ENCODE data around the gene RASSF7.

Gene RASSF7

GRCh38 chr11:529728-530411 lies 30.9 kb upstream of the RASSF7 start:
- no peak for TF ChIP-seq CTCF (IDR thresholded peaks at IDR 0.05; ENCODE audit: low read depth, low read length)
- DNase-seq (ENCODE audit: extremely low read depth, low read depth) = no peak

GRCh38 chr11:530960-531831 lies 29.6 kb upstream of the RASSF7 start:
- DNase-seq (ENCODE audit: extremely low read depth, low read depth) = no peak
- TF ChIP-seq CTCF (IDR thresholded peaks at IDR 0.05; ENCODE audit: low read depth, low read length) = no peak

GRCh38 chr11:531919-532526 lies 28.7 kb upstream of the RASSF7 start:
- no peak for DNase-seq (ENCODE audit: extremely low read depth, low read depth)
- no peak for TF ChIP-seq CTCF (IDR thresholded peaks at IDR 0.05; ENCODE audit: low read depth, low read length)

- no peak for DNase-seq (ENCODE audit: extremely low read depth, low read depth)
- TF ChIP-seq CTCF (IDR thresholded peaks at IDR 0.05; ENCODE audit: low read depth, low read length) = no peak
Measured at GRCh38 chr11:532527-532985, 28.2 kb upstream of the RASSF7 start.

- DNase-seq (ENCODE audit: extremely low read depth, low read depth) = no peak
- no peak for TF ChIP-seq CTCF (IDR thresholded peaks at IDR 0.05; ENCODE audit: low read depth, low read length)
Measured at GRCh38 chr11:532986-533585, 27.7 kb upstream of the RASSF7 start.

- TF ChIP-seq CTCF (IDR thresholded peaks at IDR 0.05; ENCODE audit: low read depth, low read length) = no peak
- no peak for DNase-seq (ENCODE audit: extremely low read depth, low read depth)
Measured at GRCh38 chr11:533586-534395, 27.0 kb upstream of the RASSF7 start.

Measured in AG09319 (cell line).